Neural progenitor cell (in vitro differentiated cells): Measurements from ENCODE around the gene LMO2. TPM values are rescaled to one million over a fixed set of nuclear protein-coding genes. Genes with fewer than 3 reads are reported as not detected.

Experiments used
- DNase-seq: peaks from one replicate; pipeline ENCODE4 v3.0.0-alpha.2; 2016; ENCODE audit warnings: low spot score
- H2AFZ ChIP-seq: fragments of 200-600 bp; sonication (generic); replicated peaks from 2 replicates; pipeline ENCODE4 v1.6.1; 2016; ENCODE audit warnings: antibody characterized with exemption
- H3F3A ChIP-seq: fragments of 200-600 bp; sonication (generic); 2 replicates; pipeline ENCODE4 v1.6.1; 2016; ENCODE audit warnings: antibody characterized with exemption, low read depth
- H3K27ac ChIP-seq: fragments of 200-600 bp; sonication (generic); 2 replicates; pipeline ENCODE4 v1.5.1; 2016; ENCODE audit warnings: mild to moderate bottlenecking
- H3K27me3 ChIP-seq: fragments of 200-600 bp; sonication (generic); 2 replicates; pipeline ENCODE4 v1.6.1; 2016; ENCODE audit warnings: mild to moderate bottlenecking, moderate library complexity
- H3K36me3 ChIP-seq: fragments of 200-600 bp; sonication (generic); 2 replicates; pipeline ENCODE4 v1.5.1; 2016
- H3K4me1 ChIP-seq: fragments of 200-600 bp; sonication (generic); 2 replicates; pipeline ENCODE4 v1.6.1; 2016; ENCODE audit warnings: mixed run types
- H3K4me2 ChIP-seq: fragments of 200-600 bp; sonication (generic); 2 replicates; pipeline ENCODE4 v1.6.1; 2016
- H3K4me3 ChIP-seq: fragments of 200-600 bp; sonication (generic); 2 replicates; pipeline ENCODE4 v1.5.1; 2016
- H3K79me2 ChIP-seq: fragments of 200-600 bp; sonication (generic); 2 replicates; pipeline ENCODE4 v1.6.1; 2016; ENCODE audit warnings: low read depth
- H3K9ac ChIP-seq: fragments of 200-600 bp; sonication (generic); 2 replicates; pipeline ENCODE4 v1.6.1; 2016
- H3K9me3 ChIP-seq: fragments of 200-600 bp; sonication (generic); 2 replicates; pipeline ENCODE4 v1.5.1; 2016; ENCODE audit warnings: low read depth
- H4K20me1 ChIP-seq: fragments of 200-600 bp; sonication (generic); 2 replicates; pipeline ENCODE4 v1.6.1; 2016; ENCODE audit warnings: low read depth
- H3K27ac Mint-ChIP-seq: 3 replicates; pipeline ENCODE4 v1.8.0; 2021; ENCODE audit warnings: mixed read lengths
- H3K27me3 Mint-ChIP-seq: 2 replicates; pipeline ENCODE4 v1.8.0; 2022; ENCODE audit warnings: low read depth, mild to moderate bottlenecking, inconsistent platforms, moderate library complexity, mixed read lengths; ENCODE audit not compliant: insufficient read depth
- H3K36me3 Mint-ChIP-seq: 3 replicates; pipeline ENCODE4 v1.8.0; 2021; ENCODE audit warnings: mixed read lengths
- H3K4me1 Mint-ChIP-seq: 3 replicates; pipeline ENCODE4 v1.8.0; 2021; ENCODE audit warnings: mixed read lengths
- H3K4me3 Mint-ChIP-seq: 3 replicates; pipeline ENCODE4 v1.8.0; 2021; ENCODE audit warnings: mild to moderate bottlenecking, moderate library complexity, mixed read lengths
- H3K9me3 Mint-ChIP-seq: 3 replicates; pipeline ENCODE4 v1.8.0; 2020; ENCODE audit warnings: mixed read lengths
- CTCF ChIP-seq: fragments of 200-600 bp; sonication (generic); IDR thresholded peaks from 2 replicates; pipeline ENCODE4 v1.5.1; 2017; ENCODE audit warnings: antibody characterized with exemption, mild to moderate bottlenecking
- EZH2 ChIP-seq: fragments of 200-600 bp; sonication (generic); IDR thresholded peaks from 2 replicates; pipeline ENCODE4 v1.6.1; 2017; ENCODE audit warnings: antibody characterized with exemption, mild to moderate bottlenecking, moderate library complexity
- EZH2phosphoT487 ChIP-seq: fragments of 200-600 bp; sonication (generic); IDR thresholded peaks from 2 replicates; pipeline ENCODE4 v1.6.1; 2017; ENCODE audit warnings: antibody characterized with exemption
- total RNA-seq: library from RNA; depleted of rRNA; stranded (reverse); fragments of >200 nt; gene quantifications from 2 replicates; pipeline ENCODE4 v1.2.3, GENCODE V29; 2015; ENCODE audit warnings: low replicate concordance

LMO2 gene
- total RNA-seq, 1 donor from 2014 or later: 0.92 TPM

GRCh38 chr11:33867561-33867960 is 24.3 kb downstream of the LMO2 start:
- no peak overlapping the region for H3K27ac ChIP-seq

GRCh38 chr11:33866936-33867335 is 24.9 kb downstream of the LMO2 start:
- no peak overlapping the region for H3K4me2 ChIP-seq
- H3K9ac ChIP-seq: no peak overlapping the region
- no peaks in the 10 kb centered on the region for H3K9me3 ChIP-seq
- peaks cover 24% of the 10 kb centered on the region for H3K4me1 ChIP-seq
- peaks cover 29% of the 10 kb centered on the region for H3F3A ChIP-seq
- H3K27ac ChIP-seq: no peak overlapping the region
- H3K4me1 Mint-ChIP-seq: peaks cover 25% of the 10 kb centered on the region
- no peaks in the 10 kb centered on the region for H3K79me2 ChIP-seq
- H4K20me1 ChIP-seq: peaks cover 4% of the 10 kb centered on the region
- H3K4me3 Mint-ChIP-seq: no peak overlapping the region
- peaks cover 89% of the 10 kb centered on the region for H3K27me3 ChIP-seq
- DNase-seq: no peak
- peaks cover 21% of the 10 kb centered on the region for H3K27me3 Mint-ChIP-seq
- no peak overlapping the region for H3K27ac Mint-ChIP-seq
- no peaks in the 10 kb centered on the region for H3K9me3 Mint-ChIP-seq
- H2AFZ ChIP-seq: no peak overlapping the region
- no peak for TF ChIP-seq CTCF
- TF ChIP-seq EZH2phosphoT487: no peak
- no peak for TF ChIP-seq EZH2
- no peaks in the 10 kb centered on the region for H3K36me3 ChIP-seq
- no peak overlapping the region for H3K4me3 ChIP-seq
- H3K36me3 Mint-ChIP-seq: peaks cover 2% of the 10 kb centered on the region

More at GRCh38 chr11:33867561-33867960, 24.3 kb downstream of the LMO2 start:
- H3K4me1 Mint-ChIP-seq: peaks cover 25% of the 10 kb centered on the region
- Histone ChIP-seq H3K4me2 (no peak overlapping the region), H3K36me3 (no peaks in the 10 kb centered on the region), H3K27me3 (peaks cover 95% of the 10 kb centered on the region), H3K9ac (no peak overlapping the region), H3F3A (peaks cover 29% of the 10 kb centered on the region), H2AFZ (no peak overlapping the region), H3K79me2 (no peaks in the 10 kb centered on the region), H4K20me1 (peaks cover 4% of the 10 kb centered on the region), H3K4me1 (peaks cover 18% of the 10 kb centered on the region), H3K9me3 (no peaks in the 10 kb centered on the region), H3K4me3 (no peak overlapping the region)
- TF ChIP-seq EZH2phosphoT487 (no peak), EZH2 (no peak), CTCF (no peak)
- DNase-seq: no peak
- H3K27me3 Mint-ChIP-seq: peaks cover 21% of the 10 kb centered on the region
- no peaks in the 10 kb centered on the region for H3K9me3 Mint-ChIP-seq
- H3K4me3 Mint-ChIP-seq: no peak overlapping the region
- H3K36me3 Mint-ChIP-seq: peaks cover 2% of the 10 kb centered on the region
- H3K27ac Mint-ChIP-seq: no peak overlapping the region

GRCh38 chr11:33864479-33864878 is 27.4 kb downstream of the LMO2 start:
- Mint-ChIP-seq H3K36me3 (peaks cover 2% of the 10 kb centered on the region), H3K27me3 (peaks cover 16% of the 10 kb centered on the region), H3K4me3 (no peak overlapping the region), H3K4me1 (peaks cover 21% of the 10 kb centered on the region), H3K27ac (no peak overlapping the region), H3K9me3 (no peaks in the 10 kb centered on the region)
- H3K9ac ChIP-seq: no peak overlapping the region
- peaks cover 4% of the 10 kb centered on the region for H4K20me1 ChIP-seq
- peaks cover 13% of the 10 kb centered on the region for H3F3A ChIP-seq
- H3K9me3 ChIP-seq: no peaks in the 10 kb centered on the region
- no peak for DNase-seq
- H3K27me3 ChIP-seq: peaks cover 64% of the 10 kb centered on the region
- TF ChIP-seq EZH2phosphoT487: no peak
- no peak overlapping the region for H2AFZ ChIP-seq
- peaks cover 33% of the 10 kb centered on the region for H3K4me1 ChIP-seq
- H3K36me3 ChIP-seq: no peaks in the 10 kb centered on the region
- H3K27ac ChIP-seq: no peak overlapping the region
- H3K4me3 ChIP-seq: no peak overlapping the region
- no peak overlapping the region for H3K4me2 ChIP-seq
- H3K79me2 ChIP-seq: no peaks in the 10 kb centered on the region

- no peaks in the 10 kb centered on the region for H3K9me3 Mint-ChIP-seq
- peaks cover 55% of the 10 kb centered on the region for H3K27me3 ChIP-seq
- H4K20me1 ChIP-seq: peaks cover 4% of the 10 kb centered on the region
- peaks cover 2% of the 10 kb centered on the region for H3K36me3 Mint-ChIP-seq
- no peak overlapping the region for H3K27ac ChIP-seq
- peaks cover 21% of the 10 kb centered on the region for H3K4me1 Mint-ChIP-seq
- no peak overlapping the region for H3K4me3 Mint-ChIP-seq
- no peak for TF ChIP-seq EZH2
- no peak for TF ChIP-seq CTCF
- no peak for TF ChIP-seq EZH2phosphoT487
- no peak for DNase-seq
- H3K4me3 ChIP-seq: no peak overlapping the region
- H3K79me2 ChIP-seq: no peaks in the 10 kb centered on the region
- peaks cover 16% of the 10 kb centered on the region for H3K27me3 Mint-ChIP-seq
- H3K4me1 ChIP-seq: peaks cover 33% of the 10 kb centered on the region
- H3K36me3 ChIP-seq: no peaks in the 10 kb centered on the region
- peaks cover 8% of the 10 kb centered on the region for H3F3A ChIP-seq
- H3K9ac ChIP-seq: no peak overlapping the region
- no peak overlapping the region for H3K27ac Mint-ChIP-seq
- H3K9me3 ChIP-seq: no peaks in the 10 kb centered on the region
- H2AFZ ChIP-seq: no peak overlapping the region
- H3K4me2 ChIP-seq: no peak overlapping the region
Measured at GRCh38 chr11:33863418-33864172, 28.3 kb downstream of the LMO2 start.
